Myocyte (in vitro differentiated cells): ENCODE results near the gene CIAO2B. TPM values are rescaled to one million over a fixed set of nuclear protein-coding genes. Genes with fewer than 3 reads are reported as not detected.
"Not testable (repeated sequence)": the region's sequence is repeated elsewhere in the genome, so short reads cannot be mapped to it uniquely, and the experiment has no call there.

Source experiments
- DNase-seq: peaks from one replicate; pipeline ENCODE4 v3.0.0-alpha.2; 2012; ENCODE audit warnings: low read depth
- total RNA-seq: library from RNA; depleted of rRNA; stranded (reverse); fragments of >200 nt; gene quantifications from 2 replicates; pipeline ENCODE4 v1.2.3, GENCODE V29; 2014

Gene CIAO2B
- total RNA-seq, 1 donor from 2014 or later = 235 TPM

- not testable (repeated sequence) for DNase-seq
Measured at GRCh38 chr16:66956154-66956457, 21.9 kb upstream of the CIAO2B start.

DNA sequence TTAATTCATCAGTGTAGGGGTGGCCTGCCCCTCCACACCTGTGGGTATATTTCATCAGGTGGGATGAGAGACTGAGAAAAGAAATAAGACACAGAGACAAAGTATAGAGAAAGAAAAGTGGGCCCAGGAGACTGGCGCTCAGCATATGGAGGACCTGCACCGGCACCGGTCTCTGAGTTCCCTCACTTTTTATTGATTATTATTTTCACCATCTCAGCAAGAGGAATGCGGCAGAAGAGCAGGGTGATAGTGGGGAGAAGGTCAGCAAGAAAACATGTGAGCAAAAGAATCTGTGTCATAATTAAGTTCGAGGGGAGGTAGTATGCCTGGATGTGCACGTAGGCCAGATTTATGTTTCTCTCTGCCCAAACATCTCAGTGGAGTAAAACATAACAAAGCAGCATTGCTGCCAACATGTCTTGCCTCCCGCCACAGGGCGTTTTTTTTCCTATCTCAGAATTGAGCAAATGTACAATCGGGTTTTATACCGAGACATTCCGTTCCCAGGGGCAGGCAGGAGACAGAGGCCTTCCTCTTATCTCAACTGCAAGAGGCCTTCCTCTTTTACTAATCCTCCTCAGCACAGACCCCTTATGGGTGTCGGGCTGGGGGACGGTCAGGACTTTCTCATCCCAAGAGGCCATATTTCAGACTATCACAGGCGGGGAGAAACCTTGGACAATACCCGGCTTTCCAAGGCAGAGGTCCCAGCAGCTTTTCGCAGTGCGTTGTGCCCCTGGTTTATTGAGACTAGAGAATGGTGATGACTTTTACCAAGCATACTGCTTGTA, 21.4 kb upstream of the CIAO2B start:
- not testable (repeated sequence) for DNase-seq

GRCh38 chr16:66954097-66954659, 20.0 kb upstream of the CIAO2B start:
- peak; percentile 84 for DNase-seq

DNA sequence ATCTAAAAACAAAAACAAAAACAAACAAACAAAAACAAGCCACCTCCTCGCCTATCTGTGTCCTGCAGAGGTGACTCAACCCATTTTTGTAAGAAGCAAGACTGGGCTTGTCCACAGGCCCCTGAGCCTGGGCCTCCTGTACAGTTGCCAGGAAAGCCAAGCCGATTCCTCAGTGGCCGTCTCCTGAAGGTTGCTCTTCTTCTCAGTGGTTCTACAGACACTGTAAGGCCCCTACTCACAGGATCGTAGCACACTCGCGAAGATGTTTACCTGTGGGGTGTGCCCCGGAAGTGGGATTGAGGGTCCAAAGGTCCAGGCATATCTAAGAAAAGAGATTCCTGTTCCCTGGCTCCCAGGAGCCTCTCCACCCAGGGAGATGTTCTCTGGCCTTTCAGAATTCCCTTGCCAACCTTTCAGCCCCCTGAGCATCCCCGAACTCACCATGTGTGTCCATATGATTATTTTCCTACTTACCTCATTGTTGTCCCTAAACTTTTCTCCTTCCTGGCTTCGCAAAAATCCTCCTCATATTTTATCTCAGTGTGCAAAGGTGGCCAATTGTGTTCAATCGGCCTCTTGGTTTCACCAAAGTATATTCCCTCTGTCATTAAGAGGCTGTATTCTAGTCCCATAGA, 19.4 kb upstream of the CIAO2B start:
- no peak for DNase-seq

DNA sequence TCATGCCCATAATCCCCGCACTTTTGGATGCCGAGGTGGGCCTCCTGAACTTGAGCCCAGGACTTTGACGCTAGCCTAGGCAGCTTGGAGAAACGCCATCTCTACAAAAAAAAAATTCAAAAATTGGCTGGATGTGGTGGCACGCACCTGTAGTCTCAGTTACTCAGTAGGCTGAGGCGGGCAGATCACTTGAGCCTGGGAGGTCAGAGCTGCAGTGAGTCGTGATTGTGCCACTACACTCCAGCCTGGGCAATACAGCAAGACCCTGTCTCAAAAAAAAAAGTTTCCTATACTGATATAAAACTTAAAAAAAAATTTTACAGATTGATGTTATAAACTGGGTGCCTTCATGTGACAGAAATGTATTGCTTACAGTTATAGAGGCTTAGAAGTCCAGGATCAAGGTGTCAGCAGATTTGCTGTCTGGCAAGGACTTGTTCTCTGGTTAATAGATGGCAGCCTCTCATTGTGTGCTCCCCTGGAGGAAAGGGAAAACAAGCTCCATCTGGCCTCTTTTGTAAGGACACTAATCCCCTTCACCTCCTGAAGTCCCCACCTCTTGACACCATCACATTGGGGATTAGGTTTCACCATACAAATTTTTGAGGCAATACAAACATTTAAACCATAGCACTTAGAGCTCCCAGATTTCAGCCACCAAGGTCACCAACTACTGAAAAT, 18.4 kb upstream of the CIAO2B start:
- DNase-seq = no peak

GRCh38 chr16:66950971-66951790, 17.0 kb upstream of the CIAO2B start:
- DNase-seq = peak; percentile 19

- no peak for DNase-seq
Measured at GRCh38 chr16:66950437-66950836, 16.2 kb upstream of the CIAO2B start.

- DNase-seq = no peak
Measured at GRCh38 chr16:66949472-66949871, 15.3 kb upstream of the CIAO2B start.

DNA sequence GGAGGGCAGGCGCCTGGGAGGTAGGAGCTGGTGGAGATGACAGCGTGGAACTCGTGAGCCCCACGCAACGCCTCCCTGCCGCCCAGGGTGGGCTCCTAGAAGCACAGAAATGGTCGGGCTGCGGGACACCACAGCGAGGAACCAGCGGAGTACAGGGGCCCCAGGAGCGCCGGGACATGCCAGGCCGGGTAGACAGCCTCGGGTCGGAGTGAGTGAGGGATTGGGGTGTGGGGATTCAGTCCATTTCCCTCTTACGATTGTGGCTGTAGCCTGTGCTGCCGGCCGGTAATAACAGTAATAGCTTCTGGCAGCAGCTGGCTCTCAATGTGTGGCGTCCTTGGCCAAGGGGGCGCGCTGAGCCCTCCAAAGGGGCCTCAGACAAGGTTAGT, 14.6 kb upstream of the CIAO2B start:
- DNase-seq = no peak

- DNase-seq = no peak
Measured at GRCh38 chr16:66948134-66948836, 14.1 kb upstream of the CIAO2B start.

DNA sequence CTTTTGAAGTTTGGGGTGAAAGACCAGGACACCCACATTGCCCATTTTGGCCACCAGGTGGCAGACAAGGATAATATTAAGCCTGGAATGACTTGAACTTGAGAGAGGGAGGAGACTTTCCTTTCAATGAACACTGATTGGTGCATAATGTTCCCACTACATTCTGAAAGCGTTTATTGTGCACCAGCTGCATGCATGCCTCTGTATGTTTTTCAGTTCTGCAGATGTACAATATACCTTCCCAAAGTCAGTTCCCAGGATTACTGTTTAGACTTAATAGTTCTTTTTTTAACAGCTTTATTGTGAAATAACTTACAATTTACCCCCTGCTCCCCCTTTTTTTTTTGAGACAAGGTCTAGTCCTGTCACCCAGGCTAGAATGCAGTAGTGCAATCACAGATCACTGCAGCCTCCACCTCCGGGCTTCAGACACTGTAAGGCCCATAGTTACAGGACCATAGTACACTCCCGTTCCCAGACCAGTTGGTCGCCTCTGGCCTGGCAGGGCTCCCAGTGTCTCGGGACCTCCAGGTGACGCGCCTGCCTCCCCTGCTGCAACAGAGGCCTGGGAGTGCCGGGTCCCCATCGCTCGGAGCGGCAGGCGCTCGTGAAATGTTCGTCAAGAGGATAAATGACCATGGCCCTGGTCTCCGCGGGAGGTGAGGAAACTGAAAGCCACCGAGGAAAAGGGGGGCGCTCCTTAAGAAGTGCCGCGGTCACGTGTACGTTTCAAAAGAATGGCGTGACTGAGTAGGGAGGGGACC, 13.3 kb upstream of the CIAO2B start:
- DNase-seq = peak; percentile 92

- no peak for DNase-seq
Measured at GRCh38 chr16:66946974-66947301, 12.7 kb upstream of the CIAO2B start.

GRCh38 chr16:66946541-66946940, 12.3 kb upstream of the CIAO2B start:
- no peak for DNase-seq

GRCh38 chr16:66945939-66946338, 11.7 kb upstream of the CIAO2B start:
- DNase-seq = no peak

GRCh38 chr16:66944971-66945370, 10.8 kb upstream of the CIAO2B start:
- DNase-seq = not testable (repeated sequence)

- no peak for DNase-seq
Measured at GRCh38 chr16:66944054-66944441, 9.8 kb upstream of the CIAO2B start.

GRCh38 chr16:66943426-66944053, 9.3 kb upstream of the CIAO2B start:
- DNase-seq = no peak

- no peak for DNase-seq
Measured at GRCh38 chr16:66942981-66943380, 8.8 kb upstream of the CIAO2B start.

GRCh38 chr16:66940236-66940635, 6.0 kb upstream of the CIAO2B start:
- no peak for DNase-seq

DNA sequence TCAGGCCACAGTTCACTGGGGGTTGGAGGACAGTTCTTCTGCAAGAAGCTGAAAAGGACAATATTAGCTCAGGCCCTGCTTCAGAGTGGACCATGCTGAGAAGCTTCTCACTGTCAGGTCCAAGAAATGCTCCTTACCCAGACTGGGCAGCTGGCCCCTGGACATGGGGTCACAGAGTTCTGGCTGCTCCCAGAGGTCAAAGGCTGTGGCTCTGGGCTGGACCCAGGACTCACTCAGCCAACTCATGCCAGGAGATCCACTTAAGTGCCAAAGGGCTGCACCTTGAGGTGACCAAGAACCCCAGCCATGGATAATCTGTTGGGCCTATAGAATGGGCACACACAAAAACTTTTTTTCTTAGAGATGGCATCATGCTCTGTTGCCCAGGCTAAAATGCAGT, 5.2 kb upstream of the CIAO2B start:
- DNase-seq = no peak
